ENCODE results near the gene NELL1.

Gene NELL1

DNA sequence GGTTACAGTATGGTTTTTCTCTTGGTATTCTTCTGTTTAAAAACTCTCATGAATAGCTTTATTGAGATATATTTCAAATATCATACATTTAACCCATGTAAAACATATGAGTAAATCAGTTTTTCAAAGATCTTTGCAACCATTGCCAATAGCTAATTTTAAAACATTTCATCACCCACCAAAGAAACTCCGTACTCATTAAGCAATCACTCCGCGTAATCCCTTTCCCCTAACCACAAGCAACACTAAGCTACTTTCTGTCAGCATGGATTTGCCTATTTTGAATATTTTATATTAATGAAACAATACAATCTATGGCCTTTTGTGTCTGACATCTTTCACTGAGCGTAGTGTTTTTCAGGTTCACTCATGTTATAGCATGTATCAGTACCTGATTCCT lies 825.6 kb downstream of the NELL1 start:
- H3K79me2 ChIP-seq (ENCODE audit: control insufficient read depth, low read length), result no peaks in the 10 kb centered on the region
- no peaks in the 10 kb centered on the region for H3K9me2 ChIP-seq (replicated peaks; ENCODE audit: control insufficient read depth, low read length)
- no peaks in the 10 kb centered on the region for H3K4me1 ChIP-seq (ENCODE audit: control insufficient read depth, low read length)
- H3K36me3 ChIP-seq (ENCODE audit: control insufficient read depth, low read length), result no peaks in the 10 kb centered on the region
- H3K9me3 ChIP-seq (ENCODE audit: control insufficient read depth, insufficient read depth, low read length), result no peaks in the 10 kb centered on the region
- H3K4me2 ChIP-seq (ENCODE audit: low read length), result no peak overlapping the region
- no peaks in the 10 kb centered on the region for H4K20me1 ChIP-seq (ENCODE audit: control insufficient read depth, insufficient read depth, low read depth, low read length)
- TF ChIP-seq EZH2phosphoT487 (IDR thresholded peaks at IDR 0.05; ENCODE audit: borderline replicate concordance, low read length), result no peak
- TF ChIP-seq, protein P1, sequence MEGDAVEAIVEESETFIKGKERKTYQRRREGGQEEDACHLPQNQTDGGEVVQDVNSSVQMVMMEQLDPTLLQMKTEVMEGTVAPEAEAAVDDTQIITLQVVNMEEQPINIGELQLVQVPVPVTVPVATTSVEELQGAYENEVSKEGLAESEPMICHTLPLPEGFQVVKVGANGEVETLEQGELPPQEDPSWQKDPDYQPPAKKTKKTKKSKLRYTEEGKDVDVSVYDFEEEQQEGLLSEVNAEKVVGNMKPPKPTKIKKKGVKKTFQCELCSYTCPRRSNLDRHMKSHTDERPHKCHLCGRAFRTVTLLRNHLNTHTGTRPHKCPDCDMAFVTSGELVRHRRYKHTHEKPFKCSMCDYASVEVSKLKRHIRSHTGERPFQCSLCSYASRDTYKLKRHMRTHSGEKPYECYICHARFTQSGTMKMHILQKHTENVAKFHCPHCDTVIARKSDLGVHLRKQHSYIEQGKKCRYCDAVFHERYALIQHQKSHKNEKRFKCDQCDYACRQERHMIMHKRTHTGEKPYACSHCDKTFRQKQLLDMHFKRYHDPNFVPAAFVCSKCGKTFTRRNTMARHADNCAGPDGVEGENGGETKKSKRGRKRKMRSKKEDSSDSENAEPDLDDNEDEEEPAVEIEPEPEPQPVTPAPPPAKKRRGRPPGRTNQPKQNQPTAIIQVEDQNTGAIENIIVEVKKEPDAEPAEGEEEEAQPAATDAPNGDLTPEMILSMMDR (IDR thresholded peaks at IDR 0.05; ENCODE audit: low read depth, low read length, poor library complexity, severe bottlenecking), result no peak
- no peak overlapping the region for H3K4me3 ChIP-seq (ENCODE audit: low read length)
- no peak overlapping the region for H3K27ac ChIP-seq (ENCODE audit: low read depth, low read length)
- H3F3A ChIP-seq (ENCODE audit: control insufficient read depth, insufficient read depth), result no peaks in the 10 kb centered on the region
- no peaks in the 10 kb centered on the region for H3K27me3 ChIP-seq (ENCODE audit: control insufficient read depth, low read length)

DNA sequence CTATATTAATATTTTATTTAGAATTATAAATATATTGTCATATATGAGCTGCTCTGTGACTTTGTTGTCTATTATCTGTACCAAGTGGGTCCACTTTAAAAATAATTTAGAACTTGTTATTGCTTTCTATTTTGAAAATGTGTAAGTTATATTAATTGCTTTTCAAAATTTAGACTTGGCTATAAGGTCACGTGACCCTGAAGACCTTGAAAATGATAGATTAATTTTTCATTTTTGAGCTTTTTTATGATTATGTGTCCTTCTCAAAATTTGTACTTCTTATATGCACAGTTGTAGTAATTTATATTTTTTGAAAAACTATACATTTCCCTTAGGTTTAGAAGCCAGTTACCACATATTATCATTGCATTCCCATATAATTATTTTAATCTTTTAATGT lies 826.5 kb downstream of the NELL1 start:
- no peak overlapping the region for H3K4me3 ChIP-seq (ENCODE audit: low read length)
- no peak overlapping the region for H3K27ac ChIP-seq (ENCODE audit: low read depth, low read length)
- no peaks in the 10 kb centered on the region for H3K36me3 ChIP-seq (ENCODE audit: control insufficient read depth, low read length)
- TF ChIP-seq, protein P1 (IDR thresholded peaks at IDR 0.05; ENCODE audit: low read depth, low read length, poor library complexity, severe bottlenecking), result no peak
- no peak for TF ChIP-seq EZH2phosphoT487 (IDR thresholded peaks at IDR 0.05; ENCODE audit: borderline replicate concordance, low read length)
- no peak overlapping the region for H3K4me2 ChIP-seq (ENCODE audit: low read length)
- no peaks in the 10 kb centered on the region for H3K4me1 ChIP-seq (ENCODE audit: control insufficient read depth, low read length)
- H4K20me1 ChIP-seq (ENCODE audit: control insufficient read depth, insufficient read depth, low read depth, low read length), result no peaks in the 10 kb centered on the region
- no peaks in the 10 kb centered on the region for H3K27me3 ChIP-seq (ENCODE audit: control insufficient read depth, low read length)
- no peaks in the 10 kb centered on the region for H3K79me2 ChIP-seq (ENCODE audit: control insufficient read depth, low read length)
- no peaks in the 10 kb centered on the region for H3F3A ChIP-seq (ENCODE audit: control insufficient read depth, insufficient read depth)
- no peaks in the 10 kb centered on the region for H3K9me2 ChIP-seq (replicated peaks; ENCODE audit: control insufficient read depth, low read length)
- H3K9me3 ChIP-seq (ENCODE audit: control insufficient read depth, insufficient read depth, low read length), result no peaks in the 10 kb centered on the region

GRCh38 chr11:21501245-21501644 lies 831.9 kb downstream of the NELL1 start:
- Histone ChIP-seq H3K4me3 (ENCODE audit: low read length) (no peak overlapping the region), H3K9me2 (replicated peaks; ENCODE audit: control insufficient read depth, low read length) (no peaks in the 10 kb centered on the region), H3K9me3 (ENCODE audit: control insufficient read depth, insufficient read depth, low read length) (no peaks in the 10 kb centered on the region), H3K36me3 (ENCODE audit: control insufficient read depth, low read length) (no peaks in the 10 kb centered on the region), H3K4me2 (ENCODE audit: low read length) (no peak overlapping the region), H3K4me1 (ENCODE audit: control insufficient read depth, low read length) (no peaks in the 10 kb centered on the region), H3K79me2 (ENCODE audit: control insufficient read depth, low read length) (no peaks in the 10 kb centered on the region), H3K27me3 (ENCODE audit: control insufficient read depth, low read length) (no peaks in the 10 kb centered on the region), H3K27ac (ENCODE audit: low read depth, low read length) (no peak overlapping the region), H4K20me1 (ENCODE audit: control insufficient read depth, insufficient read depth, low read depth, low read length) (no peaks in the 10 kb centered on the region), H3F3A (ENCODE audit: control insufficient read depth, insufficient read depth) (no peaks in the 10 kb centered on the region)
- TF ChIP-seq, protein P1 (IDR thresholded peaks at IDR 0.05; ENCODE audit: low read depth, low read length, poor library complexity, severe bottlenecking), result no peak
- TF ChIP-seq EZH2phosphoT487 (IDR thresholded peaks at IDR 0.05; ENCODE audit: borderline replicate concordance, low read length), result no peak

- Histone ChIP-seq H3F3A (ENCODE audit: control insufficient read depth, insufficient read depth) (no peaks in the 10 kb centered on the region), H3K9me3 (ENCODE audit: control insufficient read depth, insufficient read depth, low read length) (no peaks in the 10 kb centered on the region), H3K4me3 (ENCODE audit: low read length) (no peak overlapping the region), H3K9me2 (replicated peaks; ENCODE audit: control insufficient read depth, low read length) (no peaks in the 10 kb centered on the region), H3K27ac (ENCODE audit: low read depth, low read length) (no peak overlapping the region), H3K27me3 (ENCODE audit: control insufficient read depth, low read length) (no peaks in the 10 kb centered on the region), H3K36me3 (ENCODE audit: control insufficient read depth, low read length) (no peaks in the 10 kb centered on the region), H3K79me2 (ENCODE audit: control insufficient read depth, low read length) (no peaks in the 10 kb centered on the region), H4K20me1 (ENCODE audit: control insufficient read depth, insufficient read depth, low read depth, low read length) (no peaks in the 10 kb centered on the region), H3K4me1 (ENCODE audit: control insufficient read depth, low read length) (no peaks in the 10 kb centered on the region), H3K4me2 (ENCODE audit: low read length) (no peak overlapping the region)
- TF ChIP-seq, protein P1 (IDR thresholded peaks at IDR 0.05; ENCODE audit: low read depth, low read length, poor library complexity, severe bottlenecking), result no peak
- TF ChIP-seq EZH2phosphoT487 (IDR thresholded peaks at IDR 0.05; ENCODE audit: borderline replicate concordance, low read length), result no peak
Measured at GRCh38 chr11:21505070-21505469, 835.7 kb downstream of the NELL1 start.
